Activated T-cell treated with anti-CD3 and anti-CD28 coated beads for 24 hours (primary cell): ENCODE data around the gene SOBP.
A peak's percentile ranks its signal among the peaks of the same experiment; 100 is the strongest.

ENCODE experiments used
- DNase-seq: peaks from one replicate; pipeline ENCODE4 v3.0.0-alpha.2; 2020; ENCODE audit warnings: low read depth

SOBP gene

GRCh38 chr6:107616775-107617174, 126.9 kb downstream of the SOBP start:
- DNase-seq, result no peak

- DNase-seq, result no peak
These were observed 127.5 kb downstream of the SOBP start for GRCh38 chr6:107617341-107617932.

GRCh38 chr6:107618672-107619071, 128.8 kb downstream of the SOBP start:
- peak; percentile 15 for DNase-seq

GRCh38 chr6:107620732-107621131, 130.8 kb downstream of the SOBP start:
- no peak for DNase-seq

- no peak for DNase-seq
These were observed 131.5 kb downstream of the SOBP start for GRCh38 chr6:107621229-107621937.

DNA sequence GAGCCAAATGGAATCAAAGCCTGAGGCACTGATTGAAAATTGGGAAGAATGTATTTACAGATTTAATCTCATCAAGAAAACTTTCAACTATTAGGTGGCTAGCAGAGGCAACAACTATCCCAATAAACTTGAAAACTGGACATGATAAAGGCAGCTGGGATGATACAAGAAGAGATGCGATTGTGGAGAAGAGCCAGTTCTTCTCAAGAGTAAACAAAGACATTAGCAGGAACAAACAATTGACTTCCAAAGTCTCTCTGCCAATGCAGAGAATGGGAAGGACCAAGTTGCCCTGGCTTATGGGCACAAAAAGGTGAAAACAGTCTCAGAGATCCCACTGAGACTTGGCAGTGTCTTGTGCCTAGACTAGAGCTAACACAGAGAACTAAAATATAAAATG, 132.4 kb downstream of the SOBP start:
- no peak for DNase-seq

DNA sequence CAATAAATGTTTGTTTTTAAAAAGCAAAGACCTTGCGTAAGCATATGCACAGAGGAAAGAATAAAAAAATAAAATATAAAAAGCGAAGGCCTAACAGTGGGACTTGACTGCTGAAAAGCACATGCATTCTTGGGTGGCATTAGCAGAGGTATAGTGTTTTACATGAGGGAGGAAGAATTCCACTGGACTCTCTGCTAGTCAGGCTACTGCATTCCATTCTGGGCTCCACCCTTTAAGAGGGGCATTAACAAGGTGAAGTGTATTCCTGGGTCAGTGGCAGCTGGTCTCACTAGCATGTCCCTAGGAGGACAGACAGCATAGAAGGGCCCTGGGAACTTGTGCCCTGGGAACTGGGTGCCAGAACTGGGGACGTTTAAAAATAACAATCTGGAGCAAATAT, 134.1 kb downstream of the SOBP start:
- no peak for DNase-seq

DNA sequence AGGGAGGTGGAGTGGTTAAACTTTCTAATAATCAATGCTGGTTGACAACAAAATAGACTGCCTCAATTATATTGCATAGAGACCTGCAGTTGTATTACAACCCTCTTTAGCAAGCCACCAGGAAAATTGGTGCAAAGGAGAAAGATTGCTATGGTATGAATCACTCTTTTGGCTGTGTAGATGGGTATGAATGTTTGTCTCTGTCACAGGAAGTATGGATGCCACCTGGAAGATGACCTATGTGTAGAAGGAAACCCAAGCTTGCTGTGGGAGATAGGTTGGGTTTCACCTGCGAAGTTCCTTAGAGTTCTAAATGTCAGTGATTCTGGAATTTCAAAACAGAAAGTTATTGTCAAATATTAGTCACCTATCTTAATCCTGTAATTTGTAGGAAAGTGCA, 134.6 kb downstream of the SOBP start:
- DNase-seq, result no peak

- no peak for DNase-seq
These were observed 135.3 kb downstream of the SOBP start for GRCh38 chr6:107625264-107625663.

GRCh38 chr6:107626645-107627044, 136.7 kb downstream of the SOBP start:
- DNase-seq, result no peak

DNA sequence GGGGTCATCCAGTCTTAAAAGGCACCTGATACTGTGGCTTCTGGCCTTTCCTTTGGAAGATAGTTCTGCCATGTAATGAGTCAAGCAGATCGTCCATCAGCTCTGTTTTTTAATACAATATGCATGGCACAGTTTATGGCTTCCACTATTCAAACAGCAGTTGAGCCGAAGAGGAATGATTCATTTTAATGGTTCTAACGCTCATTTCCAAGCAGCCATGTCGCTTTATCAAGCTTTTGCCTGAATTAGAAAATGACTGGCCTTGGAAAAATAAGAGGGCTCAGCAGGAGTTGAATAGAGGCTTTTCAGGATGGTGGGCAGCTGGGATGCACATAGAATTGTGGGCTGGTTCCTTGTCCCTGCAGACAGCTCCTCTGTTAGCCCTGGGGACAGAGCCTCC, 138.1 kb downstream of the SOBP start:
- no peak for DNase-seq

DNA sequence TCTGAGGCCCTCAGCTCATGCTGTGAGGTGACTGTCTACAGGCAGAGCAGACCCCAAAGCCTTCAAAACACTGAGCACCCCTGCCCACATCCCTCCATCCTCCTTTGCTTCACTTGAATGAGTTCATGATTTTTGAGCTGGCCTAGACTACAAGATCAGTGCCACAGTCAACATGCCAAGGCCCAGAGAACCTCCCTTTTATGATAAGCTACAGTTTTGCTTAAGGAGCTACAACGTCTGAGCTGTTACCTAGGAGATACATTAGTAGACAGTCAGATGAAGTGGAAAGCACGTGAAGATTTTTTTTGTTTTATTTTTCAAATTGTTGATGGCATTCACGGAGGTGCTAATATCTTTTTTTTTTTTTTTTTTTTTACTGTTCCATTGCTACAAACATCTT, 139.0 kb downstream of the SOBP start:
- DNase-seq, result no peak

DNA sequence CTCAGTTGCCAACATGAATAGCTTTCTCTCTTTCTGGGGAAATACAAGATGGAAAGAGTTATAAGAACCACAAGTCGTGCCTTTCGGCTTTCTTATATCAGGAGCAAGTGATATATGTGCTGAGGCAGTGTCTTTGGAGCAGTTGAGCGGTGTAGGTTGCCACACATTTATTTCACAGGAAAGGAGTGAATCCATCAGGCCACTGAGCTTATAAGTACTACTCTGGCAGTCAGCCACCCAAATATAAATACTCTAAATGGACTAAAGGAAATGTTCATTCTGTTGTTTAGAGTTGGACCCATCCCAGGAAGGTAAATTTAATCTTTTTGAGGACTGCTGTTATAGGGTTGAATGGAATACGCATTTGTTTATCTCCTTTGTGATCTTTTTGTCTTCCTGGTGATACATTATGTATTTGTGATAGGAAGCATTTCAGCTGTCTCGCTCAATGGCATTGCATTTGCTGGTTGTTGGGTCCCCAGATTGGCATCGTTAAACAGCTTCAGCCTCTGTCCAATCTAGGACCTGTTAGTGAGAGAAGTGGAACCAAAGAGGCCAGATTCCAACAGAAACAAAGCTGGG, 139.7 kb downstream of the SOBP start:
- DNase-seq, result no peak

DNA sequence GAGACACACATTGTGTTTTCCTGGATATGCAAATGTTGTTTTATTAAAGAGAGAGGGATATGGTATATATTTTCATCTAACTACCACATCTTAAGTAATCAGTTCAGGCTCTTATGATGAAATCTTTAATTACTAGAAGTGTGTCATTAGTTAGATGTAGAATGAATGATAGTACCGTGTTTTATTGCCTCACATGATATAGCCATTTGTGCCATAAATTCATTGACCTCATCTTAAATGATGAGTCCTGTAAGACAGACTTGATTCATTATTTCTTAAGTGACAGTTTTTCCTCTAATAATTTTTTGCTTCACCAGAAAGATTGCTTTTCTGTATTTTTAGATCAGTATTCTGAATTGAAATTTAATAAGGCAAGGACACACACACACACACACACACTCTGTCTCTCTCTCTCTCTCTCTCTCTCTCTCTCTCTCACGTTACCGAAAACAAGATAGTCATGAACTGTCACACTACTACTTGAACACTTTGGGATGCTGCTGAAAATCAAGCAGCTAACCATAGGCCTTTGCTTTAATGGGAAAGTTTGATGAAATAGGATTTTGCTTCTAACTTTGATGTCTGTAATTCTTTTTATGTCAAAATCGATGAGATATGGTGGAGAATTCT, 140.5 kb downstream of the SOBP start:
- no peak for DNase-seq

- DNase-seq, result no peak
These were observed 142.6 kb downstream of the SOBP start for GRCh38 chr6:107632381-107633136.

- no peak for DNase-seq
These were observed 143.9 kb downstream of the SOBP start for GRCh38 chr6:107633680-107634323.

DNA sequence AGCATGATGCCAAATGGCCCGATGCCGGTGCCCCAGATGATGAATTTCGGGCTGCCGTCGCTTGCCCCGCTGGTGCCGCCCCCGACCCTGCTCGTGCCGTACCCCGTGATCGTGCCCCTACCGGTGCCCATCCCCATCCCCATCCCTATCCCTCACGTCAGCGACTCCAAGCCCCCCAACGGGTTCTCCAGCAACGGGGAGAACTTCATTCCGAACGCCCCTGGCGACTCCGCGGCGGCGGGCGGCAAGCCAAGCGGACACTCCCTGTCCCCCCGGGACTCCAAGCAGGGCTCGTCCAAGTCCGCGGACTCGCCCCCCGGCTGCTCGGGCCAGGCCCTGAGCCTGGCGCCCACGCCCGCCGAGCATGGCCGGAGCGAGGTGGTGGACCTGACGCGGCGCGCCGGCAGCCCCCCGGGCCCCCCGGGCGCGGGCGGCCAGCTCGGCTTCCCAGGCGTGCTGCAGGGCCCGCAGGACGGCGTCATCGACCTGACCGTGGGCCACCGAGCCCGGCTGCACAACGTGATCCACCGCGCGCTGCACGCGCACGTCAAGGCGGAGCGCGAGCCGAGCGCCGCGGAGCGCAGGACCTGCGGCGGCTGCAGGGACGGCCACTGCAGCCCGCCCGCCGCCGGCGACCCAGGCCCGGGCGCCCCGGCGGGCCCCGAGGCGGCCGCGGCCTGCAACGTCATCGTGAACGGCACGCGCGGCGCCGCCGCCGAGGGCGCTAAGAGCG, 144.6 kb downstream of the SOBP start:
- DNase-seq, result no peak

DNA sequence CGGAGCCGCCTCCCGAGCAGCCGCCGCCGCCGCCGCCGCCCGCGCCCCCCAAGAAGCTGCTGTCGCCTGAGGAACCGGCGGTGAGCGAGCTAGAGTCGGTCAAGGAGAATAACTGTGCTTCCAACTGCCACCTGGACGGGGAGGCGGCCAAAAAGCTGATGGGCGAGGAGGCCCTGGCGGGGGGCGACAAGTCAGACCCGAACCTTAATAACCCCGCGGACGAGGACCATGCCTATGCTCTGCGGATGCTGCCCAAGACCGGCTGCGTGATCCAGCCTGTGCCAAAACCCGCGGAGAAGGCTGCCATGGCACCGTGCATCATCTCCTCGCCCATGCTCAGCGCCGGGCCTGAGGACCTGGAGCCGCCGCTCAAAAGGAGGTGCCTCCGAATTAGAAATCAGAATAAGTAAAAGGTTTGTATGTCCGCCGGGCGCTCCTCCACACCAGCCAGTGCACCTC, 145.2 kb downstream of the SOBP start:
- DNase-seq, result no peak

GRCh38 chr6:107636486-107636885, 146.6 kb downstream of the SOBP start:
- DNase-seq, result no peak

DNA sequence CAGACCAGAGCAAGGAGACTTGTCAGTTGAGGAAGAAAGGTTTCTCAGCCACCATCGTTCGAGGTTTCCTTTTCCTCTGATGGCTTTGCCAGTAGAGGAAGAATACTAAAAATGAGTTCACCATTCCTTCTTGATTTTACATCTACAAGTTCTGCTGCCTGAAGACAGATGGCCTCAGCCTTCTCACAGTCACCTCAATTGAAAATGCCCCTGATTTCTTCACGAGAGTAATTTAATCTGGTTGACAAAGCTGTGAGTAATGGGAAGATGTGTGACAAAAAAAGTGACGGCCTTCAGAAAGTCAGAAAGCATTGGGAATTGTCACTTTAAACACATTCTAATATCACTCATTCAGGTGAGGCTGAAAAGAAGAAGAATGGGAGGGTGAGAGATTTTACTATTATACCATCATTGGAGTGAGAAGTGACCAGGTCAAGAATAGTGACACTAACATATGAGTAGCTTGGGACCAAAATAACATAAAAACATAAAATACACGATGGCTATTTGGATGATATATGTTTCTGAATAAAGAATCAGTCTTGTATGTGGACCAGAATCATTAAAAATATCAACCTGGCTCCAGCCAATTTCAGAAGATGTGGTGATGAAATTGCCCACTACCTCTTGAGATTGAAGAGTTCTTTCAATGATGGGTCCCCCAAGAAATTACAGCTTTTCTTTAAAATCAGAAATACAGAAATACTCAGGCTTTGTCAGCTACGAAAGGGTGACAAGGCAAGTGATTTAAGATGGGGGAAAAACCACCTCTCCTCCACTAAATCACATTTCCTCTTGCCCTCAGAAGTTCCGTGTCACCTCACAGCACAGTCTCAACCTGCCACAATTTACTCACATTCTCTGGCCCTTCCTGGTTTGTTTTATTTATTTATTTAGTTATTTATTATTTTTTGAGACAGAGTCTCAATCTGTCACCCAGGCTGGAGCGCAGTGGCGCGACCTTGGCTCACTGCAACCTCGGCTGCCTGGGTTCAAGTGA, 147.7 kb downstream of the SOBP start:
- no peak for DNase-seq
